ENCODE measurements around the gene KLF11.

- TF ChIP-seq EZH2 (IDR thresholded peaks at IDR 0.05; ENCODE audit: borderline replicate concordance, insufficient read depth, low read length, poor library complexity, severe bottlenecking) (no peak), RAD21 (conservative IDR thresholded peaks at IDR 0.05) (no peak), REST (IDR thresholded peaks at IDR 0.05; ENCODE audit: borderline replicate concordance) (no peak), TAF1 (IDR thresholded peaks at IDR 0.05; ENCODE audit: low read depth) (no peak), POLR2AphosphoS5 (IDR thresholded peaks at IDR 0.05) (no peak), EP300 (conservative IDR thresholded peaks at IDR 0.05; ENCODE audit: poor library complexity, severe bottlenecking) (no peak)
- TF ChIP-seq, protein P1, sequence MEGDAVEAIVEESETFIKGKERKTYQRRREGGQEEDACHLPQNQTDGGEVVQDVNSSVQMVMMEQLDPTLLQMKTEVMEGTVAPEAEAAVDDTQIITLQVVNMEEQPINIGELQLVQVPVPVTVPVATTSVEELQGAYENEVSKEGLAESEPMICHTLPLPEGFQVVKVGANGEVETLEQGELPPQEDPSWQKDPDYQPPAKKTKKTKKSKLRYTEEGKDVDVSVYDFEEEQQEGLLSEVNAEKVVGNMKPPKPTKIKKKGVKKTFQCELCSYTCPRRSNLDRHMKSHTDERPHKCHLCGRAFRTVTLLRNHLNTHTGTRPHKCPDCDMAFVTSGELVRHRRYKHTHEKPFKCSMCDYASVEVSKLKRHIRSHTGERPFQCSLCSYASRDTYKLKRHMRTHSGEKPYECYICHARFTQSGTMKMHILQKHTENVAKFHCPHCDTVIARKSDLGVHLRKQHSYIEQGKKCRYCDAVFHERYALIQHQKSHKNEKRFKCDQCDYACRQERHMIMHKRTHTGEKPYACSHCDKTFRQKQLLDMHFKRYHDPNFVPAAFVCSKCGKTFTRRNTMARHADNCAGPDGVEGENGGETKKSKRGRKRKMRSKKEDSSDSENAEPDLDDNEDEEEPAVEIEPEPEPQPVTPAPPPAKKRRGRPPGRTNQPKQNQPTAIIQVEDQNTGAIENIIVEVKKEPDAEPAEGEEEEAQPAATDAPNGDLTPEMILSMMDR (IDR thresholded peaks at IDR 0.05; ENCODE audit: poor library complexity, severe bottlenecking) = no peak
Measured at GRCh38 chr2:10084223-10084865, 41.0 kb downstream of the KLF11 start.
